ENCODE measurements around the gene ZBTB46. TPM values are rescaled to one million over a fixed set of nuclear protein-coding genes. Genes with fewer than 3 reads are reported as not detected.

The ZBTB46 gene
- total RNA-seq, 1 donor: 13.8 TPM

GRCh38 chr20:63825331-63826118 lies 5.5 kb downstream of the ZBTB46 start:
- no peak for TF ChIP-seq CTCF (IDR thresholded peaks at IDR 0.05; ENCODE audit: insufficient read depth, low read depth, low read length)
- DNase-seq (ENCODE audit: low read depth): no peak
- no peak overlapping the region for H3K4me3 ChIP-seq (ENCODE audit: low read depth, low read length)

GRCh38 chr20:63823691-63824311 lies 7.3 kb downstream of the ZBTB46 start:
- H3K4me3 ChIP-seq (ENCODE audit: low read depth, low read length): no peak overlapping the region
- TF ChIP-seq CTCF (IDR thresholded peaks at IDR 0.05; ENCODE audit: insufficient read depth, low read depth, low read length): no peak
- DNase-seq (ENCODE audit: low read depth): no peak

- no peak for DNase-seq (ENCODE audit: low read depth)
- H3K4me3 ChIP-seq (ENCODE audit: low read depth, low read length): no peak overlapping the region
- no peak for TF ChIP-seq CTCF (IDR thresholded peaks at IDR 0.05; ENCODE audit: insufficient read depth, low read depth, low read length)
Observed at GRCh38 chr20:63822276-63822696, 8.8 kb downstream of the ZBTB46 start.

GRCh38 chr20:63821811-63822210 lies 9.3 kb downstream of the ZBTB46 start:
- TF ChIP-seq CTCF (IDR thresholded peaks at IDR 0.05; ENCODE audit: insufficient read depth, low read depth, low read length): no peak
- no peak overlapping the region for H3K4me3 ChIP-seq (ENCODE audit: low read depth, low read length)
- no peak for DNase-seq (ENCODE audit: low read depth)

- H3K4me3 ChIP-seq (ENCODE audit: low read depth, low read length): peak overlapping the region; percentile 30
- TF ChIP-seq CTCF (IDR thresholded peaks at IDR 0.05; ENCODE audit: insufficient read depth, low read depth, low read length): peak; percentile 43
- peak; percentile 72 for DNase-seq (ENCODE audit: low read depth)
Observed at GRCh38 chr20:63819224-63819921, 11.7 kb downstream of the ZBTB46 start.

GRCh38 chr20:63815615-63816253 lies 15.3 kb downstream of the ZBTB46 start:
- TF ChIP-seq CTCF (IDR thresholded peaks at IDR 0.05; ENCODE audit: insufficient read depth, low read depth, low read length): no peak
- DNase-seq (ENCODE audit: low read depth): no peak
- no peak overlapping the region for H3K4me3 ChIP-seq (ENCODE audit: low read depth, low read length)
